Measurements from ENCODE around the gene GTF3C5. TPM values are rescaled to one million over a fixed set of nuclear protein-coding genes. Genes with fewer than 3 reads are reported as not detected.
"Not testable (repeated sequence)": the region's sequence is repeated elsewhere in the genome, so short reads cannot be mapped to it uniquely, and the experiment has no call there.

The GTF3C5 gene
- polyA plus RNA-seq, 1 experiment = 36.4 TPM

GRCh38 chr9:132995879-132996278, 34.9 kb upstream of the GTF3C5 start:
- no peak overlapping the region for H3K4me3 ChIP-seq (ENCODE audit: low read depth, low read length)
- H3K27me3 ChIP-seq (ENCODE audit: control insufficient read depth, insufficient read depth, low read length) = peaks cover 61% of the 10 kb centered on the region
- H3K9me3 ChIP-seq (ENCODE audit: control insufficient read depth, insufficient read depth, low read length) = no peaks in the 10 kb centered on the region; the same call in 1 of the 2 replicates
- ChIA-PET POLR2A (no interaction called here), CTCF (interaction anchor here (0.5 to 2.5 kb wide), 2 partner anchors 22 to 26 kb away, joined by 4 to 8 read pairs; no protein-coding TSS in a partner anchor)
- no peak overlapping the region for H3K27ac ChIP-seq (ENCODE audit: low read depth, low read length)
- DNase-seq (ENCODE audit: low read depth, low spot score) = no peak
- no peak for TF ChIP-seq CTCF (IDR thresholded peaks at IDR 0.05; ENCODE audit: low read depth, low read length)

- ChIA-PET CTCF (interaction anchor here (0.5 to 2.5 kb wide), 2 partner anchors 22 to 26 kb away, joined by 4 to 8 read pairs; no protein-coding TSS in a partner anchor), POLR2A (no interaction called here)
- H3K9me3 ChIP-seq (ENCODE audit: control insufficient read depth, insufficient read depth, low read length) = no peaks in the 10 kb centered on the region; the same call in 1 of the 2 replicates
- DNase-seq (ENCODE audit: low read depth, low spot score) = no peak
- no peak overlapping the region for H3K4me3 ChIP-seq (ENCODE audit: low read depth, low read length)
- H3K27me3 ChIP-seq (ENCODE audit: control insufficient read depth, insufficient read depth, low read length) = peaks cover 57% of the 10 kb centered on the region
- H3K27ac ChIP-seq (ENCODE audit: low read depth, low read length) = no peak overlapping the region
- TF ChIP-seq CTCF (IDR thresholded peaks at IDR 0.05; ENCODE audit: low read depth, low read length) = no peak
These were observed 34.3 kb upstream of the GTF3C5 start for GRCh38 chr9:132996526-132996925.

DNA sequence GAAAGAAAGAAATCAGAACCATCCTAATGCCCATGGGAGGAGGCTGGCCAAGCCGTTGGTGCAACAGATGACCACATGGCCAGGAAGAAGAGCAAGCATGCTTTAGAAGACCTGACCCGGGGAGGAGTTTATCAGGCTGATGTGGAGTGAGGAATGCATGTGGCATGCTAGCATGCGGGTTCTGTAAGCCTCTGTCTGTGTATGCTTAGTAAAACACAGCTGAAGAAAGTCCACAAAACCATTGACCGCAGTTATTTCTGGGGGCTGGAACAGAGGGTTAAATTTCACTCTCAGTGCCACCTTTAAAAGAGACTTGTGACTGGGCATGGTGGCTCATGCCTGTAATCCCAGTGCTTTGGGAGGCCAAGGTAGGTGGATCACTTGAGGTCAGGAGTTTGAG, 33.2 kb upstream of the GTF3C5 start:
- ChIA-PET CTCF (interaction anchor here (0.5 to 2.5 kb wide), 4 partner anchors 9 to 96 kb away, joined by 3 to 8 read pairs (median 6); no protein-coding TSS in a partner anchor), POLR2A (interaction anchor here (0.5 to 0.6 kb wide), 2 partner anchors 33 to 376 kb away, joined by 3 to 6 read pairs; no protein-coding TSS in a partner anchor)
- no peak for TF ChIP-seq CTCF (IDR thresholded peaks at IDR 0.05; ENCODE audit: low read depth, low read length)
- Histone ChIP-seq H3K9me3 (ENCODE audit: control insufficient read depth, insufficient read depth, low read length) (no peaks in the 10 kb centered on the region; the same call in 1 of the 2 replicates), H3K27ac (ENCODE audit: low read depth, low read length) (no peak overlapping the region), H3K27me3 (ENCODE audit: control insufficient read depth, insufficient read depth, low read length) (peaks cover 60% of the 10 kb centered on the region), H3K4me3 (ENCODE audit: low read depth, low read length) (no peak overlapping the region)
- DNase-seq (ENCODE audit: low read depth, low spot score) = peak; percentile 32

DNA sequence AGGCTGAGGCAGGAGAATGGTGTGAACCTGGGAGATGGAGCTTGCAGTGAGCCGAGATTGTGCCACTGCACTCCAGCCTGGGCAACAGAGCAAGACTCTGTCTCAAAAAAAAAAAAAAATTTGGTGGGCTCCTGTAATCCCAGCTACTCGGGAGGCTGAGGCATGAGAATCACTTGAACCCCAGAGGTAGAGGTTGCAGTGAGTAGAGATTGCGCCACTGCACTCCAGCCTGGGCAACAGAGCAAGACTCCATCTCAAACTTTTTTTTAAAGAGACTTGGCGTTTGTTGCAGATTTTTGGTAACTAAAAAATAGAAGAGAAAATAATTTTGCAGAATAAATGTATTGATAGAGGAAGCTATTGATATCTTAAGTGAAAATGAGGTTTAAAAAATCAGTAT, 32.6 kb upstream of the GTF3C5 start:
- CTCF ChIA-PET = interaction anchor here (0.5 to 2.5 kb wide), 3 partner anchors 16 to 97 kb away, joined by 3 to 8 read pairs (median 8); no protein-coding TSS in a partner anchor
- peaks cover 63% of the 10 kb centered on the region for H3K27me3 ChIP-seq (ENCODE audit: control insufficient read depth, insufficient read depth, low read length)
- H3K9me3 ChIP-seq (ENCODE audit: control insufficient read depth, insufficient read depth, low read length); H3K4me3 ChIP-seq (ENCODE audit: low read depth, low read length); DNase-seq (ENCODE audit: low read depth, low spot score); H3K27ac ChIP-seq (ENCODE audit: low read depth, low read length): not testable (repeated sequence)
- POLR2A ChIA-PET = interaction anchor here (0.5 kb wide), 1 partner anchor 32 kb away, joined by 3 read pairs; no protein-coding TSS in a partner anchor

DNA sequence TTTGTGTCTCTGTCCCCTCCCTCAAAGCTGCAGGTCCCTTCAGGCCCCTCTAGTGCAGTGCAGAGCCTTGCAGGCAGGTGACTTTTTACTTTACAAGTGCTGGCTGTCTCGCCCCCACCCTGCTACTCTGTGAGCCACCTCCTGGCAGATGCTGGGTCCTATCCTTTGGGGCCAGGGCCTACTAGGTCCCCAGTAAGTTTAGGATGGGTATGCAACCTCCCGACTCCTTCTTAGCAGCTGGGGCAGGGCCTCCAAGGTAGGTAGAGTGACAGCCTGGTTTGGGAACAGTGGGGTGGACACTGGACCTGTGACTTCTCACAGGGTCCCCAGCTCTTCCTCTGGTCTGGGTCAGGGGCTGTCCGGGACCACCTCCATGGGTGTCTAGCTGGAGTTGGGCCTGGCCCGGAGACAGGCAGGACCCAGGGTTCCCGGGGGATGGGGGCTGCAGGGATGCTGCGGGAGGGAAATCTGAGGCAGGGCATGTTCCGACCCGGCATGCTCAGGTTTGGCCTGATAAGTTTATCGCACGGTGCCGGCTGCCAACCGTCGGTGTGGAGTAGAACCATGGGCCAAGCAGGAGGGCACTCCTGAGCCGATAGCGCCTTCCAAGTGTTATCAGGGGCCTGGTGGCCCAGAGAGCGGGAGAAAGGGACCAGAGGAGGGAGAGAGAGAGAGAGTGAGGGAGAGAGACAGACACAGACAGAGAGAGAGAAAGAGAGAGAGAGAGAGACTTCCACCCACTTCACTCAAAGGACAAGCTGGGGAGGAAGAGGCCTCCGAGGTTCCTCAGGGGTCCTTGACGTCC, 31.8 kb upstream of the GTF3C5 start:
- DNase-seq (ENCODE audit: low read depth, low spot score) = no peak
- TF ChIP-seq CTCF (IDR thresholded peaks at IDR 0.05; ENCODE audit: low read depth, low read length) = no peak
- Histone ChIP-seq H3K27ac (ENCODE audit: low read depth, low read length) (no peak overlapping the region), H3K4me3 (ENCODE audit: low read depth, low read length) (no peak overlapping the region), H3K27me3 (ENCODE audit: control insufficient read depth, insufficient read depth, low read length) (peaks cover 61% of the 10 kb centered on the region), H3K9me3 (ENCODE audit: control insufficient read depth, insufficient read depth, low read length) (no peaks in the 10 kb centered on the region; the same call in 1 of the 2 replicates)
- POLR2A ChIA-PET = no interaction called here
- CTCF ChIA-PET = no interaction called here
